Measurements from ENCODE around the gene PLD5. TPM values are rescaled to one million over a fixed set of nuclear protein-coding genes. Genes with fewer than 3 reads are reported as not detected.

The PLD5 gene
- total RNA-seq, 2 donors from 2014 or later, result 1.8 TPM; not detected in 1

DNA sequence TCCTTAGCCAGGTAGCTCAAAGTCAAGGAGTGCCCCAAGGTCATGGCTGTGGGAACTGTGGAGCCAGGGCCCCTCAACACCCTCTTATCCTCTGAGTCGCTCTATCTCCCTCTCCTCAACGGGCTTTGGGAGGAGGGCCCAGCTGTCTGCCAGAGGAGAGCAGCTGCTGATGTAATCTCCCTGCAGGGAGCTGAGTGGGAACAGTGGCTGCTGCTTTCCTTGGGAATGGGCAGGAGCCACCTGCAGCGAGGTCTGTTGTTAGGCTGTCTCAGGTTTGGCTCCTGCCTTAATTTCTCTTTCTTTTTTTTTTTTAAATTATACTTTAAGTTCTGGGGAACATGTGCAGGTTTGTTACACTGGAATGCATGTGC, 466.8 kb downstream of the PLD5 start:
- no peaks in the 10 kb centered on the region for H3K36me3 ChIP-seq (replicated peaks in 1 of 2; ENCODE audit: insufficient read depth in 1 of 2, low read depth in 2 of 2)
- no peak for DNase-seq
- TF ChIP-seq, protein P1, sequence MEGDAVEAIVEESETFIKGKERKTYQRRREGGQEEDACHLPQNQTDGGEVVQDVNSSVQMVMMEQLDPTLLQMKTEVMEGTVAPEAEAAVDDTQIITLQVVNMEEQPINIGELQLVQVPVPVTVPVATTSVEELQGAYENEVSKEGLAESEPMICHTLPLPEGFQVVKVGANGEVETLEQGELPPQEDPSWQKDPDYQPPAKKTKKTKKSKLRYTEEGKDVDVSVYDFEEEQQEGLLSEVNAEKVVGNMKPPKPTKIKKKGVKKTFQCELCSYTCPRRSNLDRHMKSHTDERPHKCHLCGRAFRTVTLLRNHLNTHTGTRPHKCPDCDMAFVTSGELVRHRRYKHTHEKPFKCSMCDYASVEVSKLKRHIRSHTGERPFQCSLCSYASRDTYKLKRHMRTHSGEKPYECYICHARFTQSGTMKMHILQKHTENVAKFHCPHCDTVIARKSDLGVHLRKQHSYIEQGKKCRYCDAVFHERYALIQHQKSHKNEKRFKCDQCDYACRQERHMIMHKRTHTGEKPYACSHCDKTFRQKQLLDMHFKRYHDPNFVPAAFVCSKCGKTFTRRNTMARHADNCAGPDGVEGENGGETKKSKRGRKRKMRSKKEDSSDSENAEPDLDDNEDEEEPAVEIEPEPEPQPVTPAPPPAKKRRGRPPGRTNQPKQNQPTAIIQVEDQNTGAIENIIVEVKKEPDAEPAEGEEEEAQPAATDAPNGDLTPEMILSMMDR (IDR thresholded peaks at IDR 0.05), result no peak
- TF ChIP-seq POLR2A (IDR thresholded peaks at IDR 0.05), result no peak
- 33 to 46% methylated on average over 1 to 3 of the region's 3 CpGs for WGBS, 2 donors
- no peaks in the 10 kb centered on the region for H3K27me3 ChIP-seq
- no peak for ATAC-seq
- intact Hi-C loops (cut with DNase I), result no loop called here
- H3K4me3 ChIP-seq, result no peak overlapping the region
- no peaks in the 10 kb centered on the region for H3K4me1 ChIP-seq
- H3K9me3 ChIP-seq, result no peaks in the 10 kb centered on the region
- no peak overlapping the region for H3K27ac ChIP-seq

DNA sequence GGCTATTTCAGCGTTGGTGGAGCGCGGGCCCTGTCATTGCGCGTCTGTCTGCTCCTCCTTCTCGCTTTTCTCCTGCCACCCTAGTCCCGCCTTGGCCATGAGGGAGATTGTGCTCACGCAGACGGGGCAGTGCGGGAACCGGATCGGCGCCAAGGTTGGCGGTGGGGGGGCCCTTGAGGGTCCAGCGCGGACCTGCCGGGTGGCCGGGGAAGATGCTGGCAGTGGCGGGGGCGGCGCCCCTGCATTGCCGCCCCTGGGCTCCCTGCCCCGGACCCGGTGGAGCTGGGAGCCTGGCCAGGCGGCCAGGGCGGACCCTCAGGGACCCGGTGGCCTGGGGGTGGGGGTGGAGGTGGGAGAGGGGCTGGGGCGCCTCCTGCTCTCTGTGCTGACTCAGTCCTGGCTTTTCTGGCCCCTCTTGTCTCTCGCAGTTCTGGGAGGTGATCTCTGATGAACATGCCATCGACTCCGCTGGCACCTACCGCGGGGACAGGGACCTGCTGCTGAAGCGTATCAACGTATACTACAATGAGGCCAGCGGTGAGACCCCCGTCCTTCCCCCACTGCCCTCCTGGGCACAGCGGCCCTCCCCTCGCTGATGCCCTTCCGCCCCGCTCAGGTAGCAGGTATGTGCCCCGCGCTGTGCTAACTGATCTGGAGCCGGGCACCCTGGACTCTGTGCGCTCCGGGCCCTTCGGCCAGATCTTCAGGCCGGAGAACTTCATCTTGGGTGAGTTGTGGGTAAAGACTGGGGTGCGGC, 467.3 kb downstream of the PLD5 start:
- Histone ChIP-seq H3K4me1 (no peaks in the 10 kb centered on the region), H3K27ac (no peak overlapping the region), H3K36me3 (replicated peaks in 1 of 2; ENCODE audit: insufficient read depth in 1 of 2, low read depth in 2 of 2) (no peaks in the 10 kb centered on the region), H3K27me3 (no peaks in the 10 kb centered on the region), H3K4me3 (no peak overlapping the region), H3K9me3 (no peaks in the 10 kb centered on the region)
- intact Hi-C loops (cut with DNase I), result no loop called here
- WGBS, 2 donors, result 83 to 85% methylated on average over 26 to 39 of the region's 49 CpGs
- DNase-seq (no peak), ATAC-seq (no peak)
- TF ChIP-seq, protein P1 (IDR thresholded peaks at IDR 0.05), result no peak

DNA sequence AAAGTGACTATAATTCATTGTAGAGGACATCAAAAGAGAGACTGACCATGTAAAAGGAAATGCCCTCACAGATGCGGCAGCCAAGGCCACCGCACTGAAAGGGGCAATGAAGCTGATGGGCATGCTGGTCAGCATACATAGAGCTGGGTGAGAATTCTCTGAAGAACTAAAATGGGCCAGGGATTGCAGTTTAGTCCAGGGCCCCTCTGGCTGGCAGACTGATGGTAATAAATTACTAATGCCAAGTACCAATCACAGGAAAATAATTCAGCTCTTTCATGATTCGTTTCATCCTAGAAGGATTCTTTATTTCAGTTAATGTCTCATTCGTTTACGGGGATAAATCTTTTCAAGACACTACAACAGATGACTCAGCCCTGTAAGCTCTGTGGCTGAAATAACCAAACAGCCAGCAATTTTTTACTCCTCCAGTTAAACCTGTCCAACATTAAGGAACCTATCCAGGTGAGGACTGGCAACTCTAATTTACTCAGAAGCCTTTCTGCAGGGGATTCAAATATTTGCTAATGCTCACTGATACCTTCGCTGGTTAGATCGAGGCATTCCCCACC, 468.7 kb downstream of the PLD5 start:
- Histone ChIP-seq H3K4me1 (no peaks in the 10 kb centered on the region), H3K4me3 (no peak overlapping the region), H3K27me3 (no peaks in the 10 kb centered on the region), H3K27ac (no peak overlapping the region), H3K36me3 (replicated peaks in 1 of 2; ENCODE audit: insufficient read depth in 1 of 2, low read depth in 2 of 2) (no peaks in the 10 kb centered on the region), H3K9me3 (no peaks in the 10 kb centered on the region)
- TF ChIP-seq, protein P1 (IDR thresholded peaks at IDR 0.05), result no peak
- TF ChIP-seq POLR2A (IDR thresholded peaks at IDR 0.05), result no peak
- intact Hi-C loops (cut with DNase I), result no loop called here
- DNase-seq (no peak), ATAC-seq (no peak)
- WGBS, 2 donors, result 36 to 42% methylated on average over 7 of the region's 7 CpGs

DNA sequence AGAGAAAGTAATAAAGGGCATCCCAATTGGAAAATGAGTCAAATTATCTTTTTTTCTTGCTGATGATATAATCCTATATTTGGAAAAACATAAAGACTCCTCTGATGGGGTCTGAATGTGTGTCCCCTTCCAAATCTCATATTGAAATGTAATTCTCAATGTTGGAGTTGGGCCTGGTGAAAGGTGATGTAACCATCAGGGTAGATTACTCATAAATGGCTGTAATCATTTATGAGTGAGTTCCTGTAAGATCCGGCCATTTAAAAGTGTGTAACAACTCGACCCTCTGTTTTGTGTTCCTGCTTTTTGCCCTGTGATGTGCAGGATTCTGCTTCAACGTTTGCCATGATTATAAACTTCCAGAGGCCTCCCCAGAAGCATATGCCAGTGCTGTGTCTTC, 481.3 kb downstream of the PLD5 start:
- intact Hi-C loops (cut with DNase I), result no loop called here
- H3K27me3 ChIP-seq, result no peaks in the 10 kb centered on the region
- no peaks in the 10 kb centered on the region for H3K9me3 ChIP-seq
- no peak for DNase-seq
- TF ChIP-seq, protein P1 (IDR thresholded peaks at IDR 0.05), result no peak
- TF ChIP-seq POLR2A (IDR thresholded peaks at IDR 0.05), result no peak
- no peaks in the 10 kb centered on the region for H3K36me3 ChIP-seq (replicated peaks in 1 of 2; ENCODE audit: insufficient read depth in 1 of 2, low read depth in 2 of 2)
- no peak overlapping the region for H3K4me3 ChIP-seq
- ATAC-seq, result no peak
- WGBS, 2 donors, result 30 to 42% methylated on average over 3 of the region's 3 CpGs
- H3K4me1 ChIP-seq, result no peaks in the 10 kb centered on the region
- no peak overlapping the region for H3K27ac ChIP-seq

DNA sequence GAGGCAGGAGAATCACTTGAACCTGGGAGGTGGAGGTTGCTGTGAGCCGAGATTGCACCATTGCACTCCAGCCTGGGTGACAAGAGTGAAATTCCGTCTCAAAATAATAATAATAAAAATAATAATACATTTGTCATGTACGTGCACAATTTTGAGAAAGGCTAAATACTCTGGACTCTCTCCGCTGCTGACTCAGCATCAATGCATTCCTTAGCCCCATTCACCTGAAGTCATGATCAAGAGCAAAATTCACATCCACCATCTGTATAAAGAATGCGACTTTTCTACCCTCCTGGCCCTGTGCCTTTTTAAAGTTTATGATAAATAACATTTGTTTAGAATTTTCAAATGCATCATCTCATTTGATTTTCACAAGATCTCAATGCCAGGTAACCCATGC, 490.1 kb downstream of the PLD5 start:
- ATAC-seq, result no peak
- H3K4me3 ChIP-seq, result no peak overlapping the region
- 69 to 76% methylated on average over 5 of the region's 5 CpGs for WGBS, 2 donors
- no peak for DNase-seq
- no peak for TF ChIP-seq POLR2A (IDR thresholded peaks at IDR 0.05)
- TF ChIP-seq, protein P1 (IDR thresholded peaks at IDR 0.05), result no peak
- intact Hi-C loops (cut with DNase I), result no loop called here
- H3K36me3 ChIP-seq (replicated peaks in 1 of 2; ENCODE audit: insufficient read depth in 1 of 2, low read depth in 2 of 2), result no peaks in the 10 kb centered on the region
- no peaks in the 10 kb centered on the region for H3K4me1 ChIP-seq
- H3K27ac ChIP-seq, result no peak overlapping the region
- H3K27me3 ChIP-seq, result no peaks in the 10 kb centered on the region
- H3K9me3 ChIP-seq, result no peaks in the 10 kb centered on the region

All from body of pancreas (tissue), 4 donors.